SH-SY5Y (cell line): ENCODE data around the gene CMBL.
A peak's percentile ranks its signal among the peaks of the same experiment; 100 is the strongest.

Experiments used
- GATA2 ChIP-seq: IDR thresholded peaks from 2 replicates; pipeline ENCODE4 v1.6.1; 2011; ENCODE audit warnings: mild to moderate bottlenecking, low read depth, low read length
- GATA3 ChIP-seq: IDR thresholded peaks from 2 replicates; pipeline ENCODE4 v1.6.1; 2011; ENCODE audit warnings: low read depth, mild to moderate bottlenecking, low read length, moderate library complexity

CMBL gene

DNA sequence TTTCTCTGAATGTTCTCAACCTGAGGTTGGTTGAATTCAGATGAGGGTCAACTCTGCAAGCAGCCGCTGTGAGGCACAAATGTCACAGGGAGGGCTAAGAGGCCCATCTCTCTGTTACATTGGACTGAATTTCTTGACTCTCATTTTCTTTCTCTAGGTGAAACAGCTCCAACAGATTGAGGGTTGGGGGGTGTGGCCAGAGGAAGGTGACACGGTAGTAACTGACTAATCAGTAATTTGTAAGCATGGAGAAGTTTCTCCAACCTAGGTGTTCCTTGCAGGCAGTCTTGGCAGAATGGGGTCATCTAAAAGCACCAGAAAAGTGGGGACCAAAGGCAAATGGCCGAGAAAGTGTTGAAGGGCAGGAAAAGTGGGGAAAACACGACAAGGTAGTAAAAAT lies 40.9 kb downstream of the CMBL start:
- TF ChIP-seq GATA3: no peak
- no peak for TF ChIP-seq GATA2

DNA sequence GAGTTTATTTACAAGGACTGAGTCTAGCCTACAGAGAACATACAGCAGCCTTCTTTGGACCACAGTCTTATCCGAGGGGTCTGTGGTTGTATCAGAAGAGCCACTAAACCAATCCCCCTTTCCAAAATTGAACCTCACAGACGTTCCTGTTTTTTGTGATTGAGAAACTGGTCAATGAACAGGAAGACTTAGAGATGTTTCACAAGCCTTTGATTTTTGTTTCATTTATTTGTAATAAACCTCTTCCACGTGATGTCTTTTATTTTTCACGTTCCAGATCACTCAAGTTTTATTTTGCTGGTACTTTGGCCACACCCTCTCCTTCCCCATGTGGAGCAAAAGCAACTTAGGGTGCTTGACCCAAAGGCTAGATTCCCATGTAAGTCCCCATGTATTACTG lies 41.6 kb downstream of the CMBL start:
- TF ChIP-seq GATA3 (no peak), GATA2 (no peak)

DNA sequence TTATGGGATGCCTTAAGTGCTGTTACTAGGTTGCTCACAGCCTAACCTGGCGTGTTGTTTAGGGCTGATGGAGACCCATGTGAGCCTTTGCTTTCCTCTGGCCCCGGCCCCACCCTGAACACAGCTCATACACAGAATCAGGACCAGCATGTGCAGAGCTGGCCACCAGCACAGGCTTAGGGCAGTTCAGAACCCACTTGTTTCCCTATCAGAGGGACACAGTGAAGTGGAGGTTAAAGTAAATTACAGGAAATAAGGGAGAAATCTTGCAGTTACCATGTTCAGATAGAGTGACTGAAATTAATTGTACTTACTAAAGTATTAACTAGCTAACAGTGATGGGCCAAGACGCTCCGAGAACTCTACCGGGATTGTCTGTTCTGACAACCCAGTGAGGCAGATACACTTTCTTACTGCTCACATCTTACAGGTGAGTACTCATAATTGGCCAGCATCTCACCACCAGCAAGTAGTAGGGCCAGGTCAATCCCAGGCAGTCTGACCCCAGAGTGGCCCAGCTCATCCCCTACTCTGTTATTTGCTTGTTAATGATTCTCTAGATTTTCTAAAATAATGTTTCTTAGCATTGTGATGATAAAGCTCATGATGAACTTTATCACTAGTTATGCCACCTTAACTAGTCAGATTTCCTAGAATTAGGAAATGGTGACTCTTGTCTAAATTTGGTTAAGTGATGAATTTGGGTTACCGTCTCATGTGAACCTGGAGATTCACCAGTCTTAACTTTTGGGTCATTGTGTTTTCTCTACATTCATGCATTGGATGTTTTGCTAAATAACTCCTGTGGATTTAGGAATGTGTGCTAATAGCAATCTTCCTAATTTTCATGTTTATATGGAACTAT lies 42.2 kb downstream of the CMBL start:
- no peak for TF ChIP-seq GATA2
- no peak for TF ChIP-seq GATA3

DNA sequence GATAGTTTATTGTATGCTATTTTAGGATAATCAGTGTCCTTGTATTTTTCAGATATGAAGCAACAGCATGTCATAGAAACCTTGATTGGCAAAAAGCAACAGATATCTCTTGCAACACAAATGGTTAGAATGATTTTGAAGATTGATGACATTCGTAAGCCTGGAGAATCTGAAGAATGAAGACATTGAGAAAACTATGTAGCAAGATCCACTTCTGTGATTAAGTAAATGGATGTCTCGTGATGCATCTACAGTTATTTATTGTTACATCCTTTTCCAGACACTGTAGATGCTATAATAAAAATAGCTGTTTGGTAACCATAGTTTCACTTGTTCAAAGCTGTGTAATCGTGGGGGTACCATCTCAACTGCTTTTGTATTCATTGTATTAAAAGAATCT lies 43.1 kb downstream of the CMBL start:
- TF ChIP-seq GATA2 (no peak), GATA3 (no peak)

DNA sequence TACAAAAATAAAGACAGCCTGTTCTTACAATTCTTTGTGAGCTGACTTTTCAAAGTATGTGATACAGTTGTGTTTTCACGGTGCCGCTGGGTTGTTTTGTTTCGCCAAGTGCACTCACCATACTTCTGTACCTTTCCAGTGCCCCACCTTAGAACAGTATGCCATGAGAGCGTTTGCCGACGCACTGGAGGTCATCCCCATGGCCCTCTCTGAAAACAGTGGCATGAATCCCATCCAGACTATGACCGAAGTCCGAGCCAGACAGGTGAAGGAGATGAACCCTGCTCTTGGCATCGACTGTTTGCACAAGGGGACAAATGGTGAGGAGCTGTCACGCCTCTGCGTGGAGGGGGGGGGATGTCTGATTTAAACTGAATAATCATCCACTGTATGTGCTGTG lies 44.7 kb downstream of the CMBL start:
- TF ChIP-seq GATA2 (no peak), GATA3 (no peak)

DNA sequence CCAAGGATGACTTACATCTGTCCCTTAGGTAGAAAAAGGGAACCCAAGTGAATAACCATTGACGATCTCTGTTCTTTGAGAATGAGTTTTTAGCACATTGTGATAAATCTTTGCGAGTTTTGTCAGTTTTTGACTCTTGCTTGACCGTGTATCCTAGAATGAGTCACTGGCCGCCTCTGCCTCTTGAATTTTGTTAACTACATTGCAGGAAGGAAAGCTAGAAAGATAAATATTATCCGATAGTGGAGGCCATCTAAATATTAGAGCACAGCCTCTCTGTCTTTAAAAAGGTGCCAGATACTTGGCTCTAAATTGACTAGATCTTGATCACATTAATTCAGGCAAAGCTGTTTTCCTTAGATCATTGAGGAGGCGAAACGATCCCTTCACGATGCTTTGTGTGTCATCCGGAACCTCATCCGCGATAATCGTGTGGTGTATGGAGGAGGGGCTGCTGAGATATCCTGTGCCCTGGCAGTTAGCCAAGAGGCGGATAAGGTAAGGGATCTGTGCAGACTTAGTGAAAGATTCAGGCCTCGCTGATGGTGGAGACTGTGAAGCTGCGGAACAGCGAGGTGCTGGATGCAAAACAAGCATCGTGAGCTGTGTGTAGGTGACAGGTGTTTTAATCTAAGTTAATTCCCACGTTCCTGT lies 45.5 kb downstream of the CMBL start:
- no peak for TF ChIP-seq GATA2
- TF ChIP-seq GATA3: no peak

DNA sequence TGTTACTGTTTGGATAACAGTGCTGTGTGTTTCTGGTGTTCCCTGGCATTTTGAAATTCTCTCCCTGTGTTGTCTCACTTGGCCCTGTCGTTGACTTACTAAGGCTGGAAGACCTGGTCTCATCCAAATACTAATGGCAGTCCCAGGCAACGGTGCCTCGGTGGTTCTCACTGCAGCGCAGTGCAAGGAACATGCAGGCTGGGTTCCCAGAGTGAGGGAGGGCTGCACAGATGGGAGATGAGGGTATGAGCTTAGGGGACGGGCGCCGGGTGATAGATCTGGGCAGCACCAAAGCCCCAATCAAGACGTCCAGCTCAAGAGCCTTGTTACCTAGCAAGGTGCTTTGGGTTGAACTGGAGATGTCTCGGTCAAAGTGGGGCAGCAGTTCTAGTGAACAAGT lies 46.6 kb downstream of the CMBL start:
- no peak for TF ChIP-seq GATA3
- TF ChIP-seq GATA2: no peak

DNA sequence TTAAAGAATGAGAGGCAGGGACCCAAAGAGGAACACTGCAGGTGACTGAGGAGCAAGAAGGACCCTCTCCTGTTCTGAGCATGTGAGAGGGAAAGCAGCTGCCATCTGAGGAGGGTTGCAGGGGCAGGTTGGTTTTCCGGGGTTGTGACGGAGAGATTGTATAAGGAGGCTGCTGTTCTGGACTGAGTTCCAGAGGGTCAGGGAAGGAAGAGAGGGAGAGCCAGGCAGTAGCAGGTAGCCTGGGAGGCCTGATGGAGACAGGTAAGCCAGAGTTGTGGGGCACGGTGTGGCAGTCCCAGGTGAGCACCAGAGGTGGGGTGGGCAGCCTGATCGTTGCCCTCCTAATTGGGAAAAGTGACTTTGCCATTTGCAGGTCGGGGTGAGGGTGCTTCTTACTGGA lies 47.8 kb downstream of the CMBL start:
- TF ChIP-seq GATA2: no peak
- TF ChIP-seq GATA3: no peak

DNA sequence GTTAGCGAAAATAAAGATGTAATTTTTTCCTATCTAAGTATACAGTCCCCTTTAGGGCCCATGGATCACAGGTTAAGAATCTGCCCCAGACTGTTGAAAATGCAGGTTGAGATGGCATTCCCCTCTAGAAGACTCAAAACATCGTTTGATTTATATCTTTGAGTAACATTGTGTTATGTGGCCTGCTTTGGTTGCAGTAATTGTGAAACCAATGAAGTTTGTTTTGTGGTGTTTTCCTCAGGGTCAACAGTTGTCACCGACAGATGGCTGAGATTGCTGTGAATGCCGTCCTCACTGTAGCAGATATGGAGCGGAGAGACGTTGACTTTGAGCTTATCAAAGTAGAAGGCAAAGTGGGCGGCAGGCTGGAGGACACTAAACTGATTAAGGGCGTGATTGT lies 49.8 kb downstream of the CMBL start:
- TF ChIP-seq GATA3: no peak
- no peak for TF ChIP-seq GATA2

DNA sequence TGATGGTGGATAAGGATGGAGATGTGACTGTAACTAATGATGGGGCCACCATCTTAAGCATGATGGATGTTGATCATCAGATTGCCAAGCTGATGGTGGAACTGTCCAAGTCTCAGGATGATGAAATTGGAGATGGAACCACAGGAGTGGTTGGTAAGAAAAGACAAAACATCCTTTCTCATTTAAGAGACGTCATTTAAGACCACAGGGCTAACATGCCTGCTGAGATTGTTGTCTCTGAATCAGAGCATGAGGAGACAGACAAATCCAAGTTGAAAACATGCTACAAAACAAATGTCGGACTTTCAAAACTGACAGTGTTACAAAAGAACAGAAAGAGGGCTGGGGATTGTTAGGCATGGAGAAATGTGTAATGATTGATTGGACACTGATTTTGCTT lies 53.0 kb downstream of the CMBL start:
- TF ChIP-seq GATA2 (no peak), GATA3 (no peak)

DNA sequence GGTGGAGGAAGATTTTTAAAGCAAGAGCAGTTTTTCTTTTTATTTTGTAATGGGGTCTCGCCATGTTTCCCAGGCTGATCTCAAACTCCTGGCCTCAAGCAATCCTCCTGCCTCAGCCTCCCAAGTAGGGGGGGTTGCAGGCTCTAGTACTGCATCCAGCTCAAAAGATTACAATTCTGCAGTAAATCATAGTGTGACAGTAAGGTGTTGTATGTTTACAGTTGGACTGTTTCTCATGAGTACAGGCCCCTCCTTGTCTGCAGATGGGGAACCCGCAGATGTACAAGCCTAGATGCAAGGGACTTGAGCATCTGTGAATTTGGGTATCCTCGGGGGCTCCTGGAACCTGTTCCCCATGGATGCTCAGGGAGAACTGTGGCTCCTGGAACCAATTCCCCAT lies 54.3 kb downstream of the CMBL start:
- TF ChIP-seq GATA2 (no peak), GATA3 (no peak)

DNA sequence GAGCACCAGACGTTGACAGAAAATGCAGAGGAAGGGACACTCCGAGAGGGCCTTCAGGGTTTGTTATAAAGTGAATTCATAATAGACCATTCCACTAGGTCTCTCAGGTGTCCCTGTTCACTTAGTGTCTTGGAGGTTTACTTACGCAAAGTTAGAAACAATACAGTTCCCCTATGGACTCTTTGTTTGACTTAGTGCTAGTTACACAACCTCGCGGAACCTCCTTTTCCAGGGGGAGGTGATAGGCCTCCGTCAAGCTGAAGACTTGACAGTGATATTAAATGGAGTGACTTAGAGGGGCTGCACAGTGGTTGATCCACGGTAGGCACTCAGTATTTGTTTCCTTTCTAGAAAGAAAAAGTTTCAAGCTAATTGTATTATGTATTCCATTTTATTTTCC lies 56.3 kb downstream of the CMBL start:
- TF ChIP-seq GATA2: no peak
- TF ChIP-seq GATA3: no peak

DNA sequence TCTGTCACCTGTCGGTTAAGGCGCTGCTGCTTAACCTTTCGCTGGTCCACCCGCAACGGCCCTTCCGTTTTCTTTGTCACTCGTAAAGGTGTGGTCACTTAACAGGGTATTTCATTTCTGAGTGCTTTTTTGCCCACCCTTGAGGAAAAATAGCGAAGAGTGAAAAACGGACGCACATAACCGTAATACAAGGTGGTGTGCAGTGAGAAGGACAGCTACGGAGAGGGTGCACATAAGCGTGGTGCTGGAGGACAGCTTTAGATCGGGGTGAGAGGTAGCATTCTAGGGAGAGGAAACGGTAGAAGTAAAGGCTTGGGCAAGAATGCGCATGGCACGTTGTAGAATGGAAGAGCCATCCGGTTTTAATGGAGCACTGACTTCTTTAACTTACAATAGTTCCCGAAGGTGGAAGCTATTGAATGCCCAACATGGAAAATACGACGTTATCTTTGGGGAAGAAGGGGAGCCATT lies 56.9 kb downstream of the CMBL start:
- TF ChIP-seq GATA3 (no peak), GATA2 (no peak)

DNA sequence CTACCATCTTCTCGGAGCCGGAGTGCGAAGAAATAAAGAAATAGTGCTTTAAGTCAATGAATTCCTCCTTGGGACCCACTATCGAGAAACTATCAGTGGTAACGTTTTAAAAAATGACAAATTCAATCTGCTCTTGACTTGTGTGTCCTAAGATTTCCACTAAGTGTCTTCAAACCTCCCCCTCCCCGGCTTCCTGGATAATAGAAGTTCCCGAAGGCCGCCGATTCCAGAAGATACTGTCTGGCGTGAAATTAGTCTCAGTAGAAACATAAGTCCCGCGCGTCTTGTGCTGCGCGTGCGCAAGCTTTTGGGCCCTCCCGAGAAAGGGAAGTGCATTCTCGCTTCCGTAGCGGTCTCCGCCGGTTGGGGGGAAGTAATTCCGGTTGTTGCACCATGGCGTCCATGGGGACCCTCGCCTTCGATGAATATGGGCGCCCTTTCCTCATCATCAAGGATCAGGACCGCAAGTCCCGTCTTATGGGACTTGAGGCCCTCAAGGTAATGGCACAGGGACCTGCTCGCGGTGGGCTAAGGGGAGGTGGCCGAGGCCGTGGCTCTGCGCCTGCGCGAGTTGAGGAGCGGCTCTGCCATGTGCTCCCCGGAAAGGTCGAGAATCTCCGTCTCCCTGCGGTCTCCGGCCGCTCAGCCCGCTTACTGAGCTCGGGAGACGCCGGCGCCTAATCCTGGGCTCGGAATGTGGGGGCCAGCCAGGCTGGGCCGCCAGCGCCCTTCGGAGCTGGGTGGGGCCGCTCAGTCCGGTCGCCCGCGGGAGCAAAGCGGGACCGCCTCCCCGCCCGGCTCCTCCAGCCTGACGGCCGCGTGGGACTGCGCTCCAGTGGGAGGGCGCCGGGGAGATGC lies 57.5 kb downstream of the CMBL start, which contains the start of gene CCT5:
CCT5 (plus strand) TSS at position 333 of the 858 bp plus-strand sequence; CDS start at position 394, 61 bp downstream.
- peak; percentile 89 for TF ChIP-seq GATA2
- 0 out of 2 replicates have a peak, but pooled peaks have one; percentile 33 for TF ChIP-seq GATA3
